Measurements from ENCODE around the gene GFRA1.

Gene GFRA1

GRCh38 chr10:116097239-116097784 lies 175.7 kb downstream of the GFRA1 start:
- FAIRE-seq: no peak

- FAIRE-seq: no peak
Measured at GRCh38 chr10:116096526-116096925, 176.5 kb downstream of the GFRA1 start.

- no peak for FAIRE-seq
Measured at GRCh38 chr10:116094356-116094755, 178.7 kb downstream of the GFRA1 start.

- no peak for FAIRE-seq
Measured at GRCh38 chr10:116093031-116093430, 180.0 kb downstream of the GFRA1 start.

- FAIRE-seq: no peak
Measured at GRCh38 chr10:116088985-116089384, 184.0 kb downstream of the GFRA1 start.

GRCh38 chr10:116085323-116085722 lies 187.7 kb downstream of the GFRA1 start:
- no peak for FAIRE-seq

GRCh38 chr10:116084161-116084560 lies 188.8 kb downstream of the GFRA1 start:
- FAIRE-seq: no peak

GRCh38 chr10:116083226-116083762 lies 189.7 kb downstream of the GFRA1 start:
- no peak for FAIRE-seq

GRCh38 chr10:116082762-116083161 lies 190.2 kb downstream of the GFRA1 start:
- FAIRE-seq: no peak

GRCh38 chr10:116082206-116082605 lies 190.8 kb downstream of the GFRA1 start:
- no peak for FAIRE-seq

- FAIRE-seq: no peak
Measured at GRCh38 chr10:116080553-116080952, 192.5 kb downstream of the GFRA1 start.

- no peak for FAIRE-seq
Measured at GRCh38 chr10:116079355-116079754, 193.7 kb downstream of the GFRA1 start.

- FAIRE-seq: no peak
Measured at GRCh38 chr10:116076621-116077020, 196.4 kb downstream of the GFRA1 start.

- no peak for FAIRE-seq
Measured at GRCh38 chr10:116073510-116073909, 199.5 kb downstream of the GFRA1 start.

- FAIRE-seq: no peak
Measured at GRCh38 chr10:116073001-116073400, 200.0 kb downstream of the GFRA1 start.

GRCh38 chr10:116071453-116072148 lies 201.4 kb downstream of the GFRA1 start:
- FAIRE-seq: no peak

- no peak for FAIRE-seq
Measured at GRCh38 chr10:116070743-116071320, 202.2 kb downstream of the GFRA1 start.

- no peak for FAIRE-seq
Measured at GRCh38 chr10:116069856-116070255, 203.2 kb downstream of the GFRA1 start.

GRCh38 chr10:116067825-116068224 lies 205.2 kb downstream of the GFRA1 start:
- no peak for FAIRE-seq

- FAIRE-seq: no peak
Measured at GRCh38 chr10:116063107-116063506, 209.9 kb downstream of the GFRA1 start.

- no peak for FAIRE-seq
Measured at GRCh38 chr10:116060864-116061263, 212.1 kb downstream of the GFRA1 start.

GRCh38 chr10:116059320-116059719 lies 213.7 kb downstream of the GFRA1 start:
- no peak for FAIRE-seq

GRCh38 chr10:116056445-116057293 lies 216.3 kb downstream of the GFRA1 start:
- FAIRE-seq: no peak

All from G401.6 (cell line).